CD14-positive monocyte (primary cell): ENCODE data around the gene IQGAP2. TPM values are rescaled to one million over a fixed set of nuclear protein-coding genes. Genes with fewer than 3 reads are reported as not detected.

Source experiments
- DNase-seq, 3 donors: peaks; one replicate each; pipeline ENCODE4 v3.0.0-alpha.2; 2011 to 2022
- H2AFZ ChIP-seq: 2 replicates; pipeline ENCODE4 v1.6.0; 2012; ENCODE audit warnings: mild to moderate bottlenecking, low read depth, low read length, inconsistent platforms; ENCODE audit not compliant: insufficient read depth, poor library complexity, severe bottlenecking
- H3K27ac ChIP-seq, 2 donors: 1 replicate in 1 of 2; 2 replicates in 1 of 2; pipeline ENCODE4 v1.5.1; 2012 to 2013; ENCODE audit warnings: low read length in 2 of 2, control low read depth in 1 of 2, inconsistent platforms in 1 of 2, low read depth in 1 of 2, mild to moderate bottlenecking in 1 of 2
- H3K27me3 ChIP-seq, 2 donors: one replicate each; pipeline versions ENCODE4 v1.6.0 to v1.6.1; 2011 to 2013; ENCODE audit warnings: low read length in 2 of 2; ENCODE audit not compliant: control insufficient read depth in 2 of 2, insufficient read depth in 2 of 2
- H3K36me3 ChIP-seq, 2 donors: replicated peaks in 1 of 2; 1 replicate in 1 of 2; 2 replicates in 1 of 2; pipeline versions ENCODE4 v1.5.1 to v1.6.1; 2012 to 2013; ENCODE audit warnings: low read length in 2 of 2, control low read depth in 1 of 2, inconsistent platforms in 1 of 2, mild to moderate bottlenecking in 1 of 2; ENCODE audit not compliant: insufficient read depth in 2 of 2, control insufficient read depth in 1 of 2
- H3K4me1 ChIP-seq, 2 donors: 1 replicate in 1 of 2; 2 replicates in 1 of 2; pipeline versions ENCODE4 v1.5.1 to v1.6.1; 2012 to 2013; ENCODE audit warnings: low read length in 2 of 2, control low read depth in 1 of 2, inconsistent platforms in 1 of 2, mild to moderate bottlenecking in 1 of 2, moderate library complexity in 1 of 2; ENCODE audit not compliant: insufficient read depth in 2 of 2, control insufficient read depth in 1 of 2
- H3K4me2 ChIP-seq: replicated peaks from 2 replicates; pipeline ENCODE3; 2012; ENCODE audit warnings: low read length, moderate library complexity, mild to moderate bottlenecking; ENCODE audit not compliant: poor library complexity, severe bottlenecking; ENCODE audit errors: extremely low read depth
- H3K4me3 ChIP-seq, 3 experiments: fragments of 200-600 bp in 1 of 3; sonication (generic) in 1 of 3; replicated peaks in 1 of 3; 1 replicate in 2 of 3; 2 replicates in 1 of 3; pipeline ENCODE4 v1.5.1; 2011 to 2013; ENCODE audit warnings: low read length in 3 of 3, mild to moderate bottlenecking in 3 of 3, control low read depth in 2 of 3, low read depth in 2 of 3, inconsistent platforms in 1 of 3, moderate library complexity in 1 of 3
- H3K79me2 ChIP-seq: 2 replicates; pipeline ENCODE4 v1.6.0; 2012; ENCODE audit warnings: mild to moderate bottlenecking, control low read depth, inconsistent platforms, low read length, moderate library complexity; ENCODE audit not compliant: insufficient read depth
- H3K9ac ChIP-seq: 2 replicates; pipeline ENCODE4 v1.6.0; 2017; ENCODE audit warnings: low read length, mild to moderate bottlenecking; ENCODE audit not compliant: insufficient read depth, poor library complexity, severe bottlenecking
- H3K9me3 ChIP-seq, 2 donors: replicated peaks in 1 of 2; 1 replicate in 1 of 2; 2 replicates in 1 of 2; pipeline versions ENCODE4 v1.5.1 to v1.6.1; 2012 to 2013; ENCODE audit warnings: low read length in 2 of 2, control low read depth in 1 of 2; ENCODE audit not compliant: control insufficient read depth in 1 of 2, insufficient read depth in 1 of 2
- H4K20me1 ChIP-seq: 2 replicates; pipeline ENCODE4 v1.6.0; 2012; ENCODE audit warnings: mild to moderate bottlenecking, low read length, control low read depth, moderate library complexity; ENCODE audit not compliant: insufficient read depth
- H3K27ac Mint-ChIP-seq, 7 donors: one replicate each; pipeline ENCODE4 v1.8.0; 2020; ENCODE audit warnings: mild to moderate bottlenecking in 7 of 7, mixed read lengths in 7 of 7, moderate library complexity in 6 of 7, inconsistent platforms in 2 of 7
- H3K27me3 Mint-ChIP-seq, 3 donors: one replicate each; pipeline ENCODE4 v1.8.0; 2021 to 2022; ENCODE audit warnings: low read depth in 3 of 3, mild to moderate bottlenecking in 3 of 3, mixed read lengths in 3 of 3, moderate library complexity in 3 of 3, inconsistent platforms in 1 of 3
- H3K36me3 Mint-ChIP-seq, 2 donors: one replicate each; pipeline ENCODE4 v1.8.0; 2020; ENCODE audit warnings: mixed read lengths in 2 of 2, inconsistent platforms in 1 of 2, mild to moderate bottlenecking in 1 of 2
- H3K4me1 Mint-ChIP-seq: one replicate; pipeline ENCODE4 v1.8.0; 2020; ENCODE audit warnings: mild to moderate bottlenecking, mixed read lengths
- H3K4me3 Mint-ChIP-seq, 2 donors: one replicate each; pipeline ENCODE4 v1.8.0; 2020; ENCODE audit warnings: mild to moderate bottlenecking in 2 of 2, mixed read lengths in 2 of 2, moderate library complexity in 1 of 2
- H3K9me3 Mint-ChIP-seq, 7 donors: one replicate each; pipeline ENCODE4 v1.8.0; 2020 to 2022; ENCODE audit warnings: mixed read lengths in 7 of 7, mild to moderate bottlenecking in 6 of 7, moderate library complexity in 6 of 7, inconsistent platforms in 2 of 7
- CTCF ChIP-seq: fragments of 200-600 bp; IDR thresholded peaks from one replicate; pipeline ENCODE4 v1.8.0; 2022; ENCODE audit warnings: antibody characterized with exemption, mild to moderate bottlenecking
- WGBS: methylation state at CpG from one replicate; pipeline ENCODE4 v1.1.5; 2013; ENCODE audit warnings: missing lambda C conversion rate; ENCODE audit not compliant: insufficient coverage; 5-methylcytosine and 5-hydroxymethylcytosine counted together
- intact Hi-C, 2 donors: fragments of 100-400 bp; cut with micrococcal nuclease; formaldehyde crosslinking; loops; one replicate each; pipeline versions ENCODE4 v1.15.0 to v1.15.1; 2023
- polyA plus RNA-seq, 3 donors: library from polyadenylated mRNA; depleted of rRNA in 1 of 3; unstranded in 2 of 3; stranded (reverse) in 1 of 3; fragments of 300-500 nt in 2 of 3; fragments of >200 nt in 1 of 3; fragmentation: Illumina TruSeq in 2 of 3; gene quantifications; 1 replicate in 2 of 3; 2 replicates in 1 of 3; pipeline ENCODE4 v1.2.3, GENCODE V29; 2012 to 2021

The IQGAP2 gene
- polyA plus RNA-seq, 3 donors, result 21.4 to 50.9 (median 35.4) TPM

GRCh38 chr5:76622973-76623596 is 220.0 kb downstream of the IQGAP2 start, which contains the start of gene F2RL2:
TSS of gene F2RL2 (minus strand) at chr5:76623403. CDS start at chr5:76623230, 173 bp downstream.
- Histone ChIP-seq H3K27ac (no peak within 1 kb of the TSS), H3K27me3 (no peaks in the 10 kb centered on the region), H3K36me3 (peaks cover 28 to 80% of the 10 kb centered on the region in 2 donors), H3K4me2 (no peak within 1 kb of the TSS), H3K79me2 (no peaks in the 10 kb centered on the region), H4K20me1 (peaks cover 25% of the 10 kb centered on the region), H2AFZ (no peak within 1 kb of the TSS), H3K4me1 (no peaks in the 10 kb centered on the region), H3K9me3 (no peaks in the 10 kb centered on the region), H3K9ac (no peak within 1 kb of the TSS), H3K4me3 (no peak within 1 kb of the TSS)
- no peak for TF ChIP-seq CTCF
- no peak within 1 kb of the TSS for H3K4me3 Mint-ChIP-seq
- intact Hi-C loops, result no loop called here
- DNase-seq, result no peak
- H3K36me3 Mint-ChIP-seq, result peaks cover 58 to 78% of the 10 kb centered on the region in 2 donors
- 16% methylated on average over 4 of the region's 7 CpGs for WGBS
- peak within 1 kb of the TSS in 3 of 7 donors; percentile 14 to 61 (median 55) for H3K27ac Mint-ChIP-seq
- H3K9me3 Mint-ChIP-seq, result no peaks in the 10 kb centered on the region
- H3K27me3 Mint-ChIP-seq, result peaks cover 0 to 4% (median 0%) of the 10 kb centered on the region in 3 donors
- H3K4me1 Mint-ChIP-seq, result peaks cover 23% of the 10 kb centered on the region

GRCh38 chr5:76625087-76625815 is 222.2 kb downstream of the IQGAP2 start:
- no peaks in the 10 kb centered on the region for H3K9me3 ChIP-seq
- no peaks in the 10 kb centered on the region for H3K4me1 ChIP-seq
- H3K27me3 ChIP-seq, result no peaks in the 10 kb centered on the region
- H3K79me2 ChIP-seq, result no peaks in the 10 kb centered on the region
- Mint-ChIP-seq H3K9me3 (no peaks in the 10 kb centered on the region), H3K36me3 (peaks cover 54 to 77% of the 10 kb centered on the region in 2 donors), H3K27me3 (peaks cover 0 to 4% (median 0%) of the 10 kb centered on the region in 3 donors), H3K27ac (peak overlapping the region in 5 of 7 donors; percentile 7 to 78 (median 39)), H3K4me1 (peaks cover 19% of the 10 kb centered on the region), H3K4me3 (peak overlapping the region in 1 of 2 donors; percentile 35)
- 42% methylated on average over 2 of the region's 8 CpGs for whole genome bisulfite sequencing
- H3K36me3 ChIP-seq, result peaks cover 30 to 81% of the 10 kb centered on the region in 2 donors
- no peak overlapping the region for H3K4me2 ChIP-seq
- intact Hi-C loops, result no loop called here
- H3K4me3 ChIP-seq, result no peak overlapping the region
- peaks cover 25% of the 10 kb centered on the region for H4K20me1 ChIP-seq
- no peak overlapping the region for H2AFZ ChIP-seq
- no peak for DNase-seq
- peak overlapping the region in 1 of 2 donors; percentile 54 for H3K27ac ChIP-seq
- no peak for TF ChIP-seq CTCF
- H3K9ac ChIP-seq, result no peak overlapping the region
